ENCODE results near the gene CCDC150. TPM values are rescaled to one million over a fixed set of nuclear protein-coding genes. Genes with fewer than 3 reads are reported as not detected.

CCDC150 gene
- total and polyA plus RNA-seq, 9 of the 15 experiments (the other 6 are each of a cell fraction or from before 2014, with no cell fraction given), result 4.4 to 23.1 (median 11.3) TPM

- TF ChIP-seq GTF3C2 (IDR thresholded peaks at IDR 0.05; ENCODE audit: borderline replicate concordance, extremely low read depth, insufficient read length) (no peak), L3MBTL2 (IDR thresholded peaks at IDR 0.05) (no peak), ZFP36 (IDR thresholded peaks at IDR 0.05; ENCODE audit: low read depth, low read length, partially characterized antibody) (no peak), PHTF2 (CRISPR knock-in tag; IDR thresholded peaks at IDR 0.05) (no peak)
These were observed 86.4 kb downstream of the CCDC150 start (continued) for GRCh38 chr2:196725882-196726281.

GRCh38 chr2:196729418-196729817, 89.9 kb downstream of the CCDC150 start:
- no peaks in the 10 kb centered on the region for H3K27me3 ChIP-seq (ENCODE audit: control insufficient read depth in 2 of 2, insufficient read depth in 2 of 2, low read length in 2 of 2)
- H3K79me2 ChIP-seq (ENCODE audit: control insufficient read depth, insufficient read depth, low read length), result no peaks in the 10 kb centered on the region
- intact Hi-C loops (cut with micrococcal nuclease) (no loop called here), in situ Hi-C loops (cut with MboI) (loop anchor here (25.0 kb wide), 1 partner anchor 592 kb away; no protein-coding TSS in a partner anchor)
- H3K4me1 ChIP-seq (replicated peaks in 1 of 2; ENCODE audit: control insufficient read depth in 2 of 2, insufficient read depth in 2 of 2, low read length in 2 of 2), result no peaks in the 10 kb centered on the region
- H3K9me3 ChIP-seq (replicated peaks; ENCODE audit: control insufficient read depth, insufficient read depth, low read depth, low read length), result no peaks in the 10 kb centered on the region
- H3K9me1 ChIP-seq (ENCODE audit: control insufficient read depth, insufficient read depth, low read length), result no peaks in the 10 kb centered on the region
- no peak overlapping the region for H2AFZ ChIP-seq (ENCODE audit: low read depth, low read length)
- 82% methylated on average over 2 of the region's 2 CpGs for WGBS (ENCODE audit: insufficient coverage, low coverage, missing lambda C conversion rate)
- no peak overlapping the region for H3K4me2 ChIP-seq (ENCODE audit: insufficient read depth, low read length)
- BruUV-seq (replicated peaks), result no TSS peak
- CTCF ChIA-PET (ENCODE audit: low intra/inter-chr PET ratio), result no interaction called here
- FAIRE-seq (no peak), ATAC-seq (no peak), DNase-seq (ENCODE audit: extremely low read depth in 1 of 4, low spot score in 3 of 4) (no peak)
- TF ChIP-seq ZFPM2 (CRISPR knock-in tag; IDR thresholded peaks at IDR 0.05) (no peak), HINFP (tag; conservative IDR thresholded peaks at IDR 0.05; ENCODE audit: low read depth) (no peak), FIP1L1 (IDR thresholded peaks at IDR 0.05; ENCODE audit: low read depth, low read length, poor library complexity, severe bottlenecking) (no peak), PCBP1 (IDR thresholded peaks at IDR 0.05; ENCODE audit: low read depth, low read length, poor library complexity, severe bottlenecking) (no peak), CBX1 (IDR thresholded peaks at IDR 0.05; ENCODE audit: low read depth) (no peak), SOX6 (IDR thresholded peaks at IDR 0.05) (no peak)
- H3K4me3 ChIP-seq, result no peak overlapping the region
- no peak overlapping the region for H3K9ac ChIP-seq (ENCODE audit: insufficient read depth in 1 of 2, low read depth in 2 of 2, low read length in 2 of 2)
- H3K27ac ChIP-seq (ENCODE audit: extremely low read depth, low read depth, low read length), result no peak overlapping the region
- no peaks in the 10 kb centered on the region for H4K20me1 ChIP-seq (replicated peaks; ENCODE audit: control insufficient read depth, insufficient read depth, low read length)
- peaks cover 20% of the 10 kb centered on the region; the same call in 2 of the 3 replicates for H3K36me3 ChIP-seq (ENCODE audit: control insufficient read depth, insufficient read depth, low read length)
- POLR2A ChIA-PET, result interaction anchor here (0.8 to 1.3 kb wide), 2 partner anchors 10 to 20 kb away, joined by 3 to 4 read pairs; no protein-coding TSS in a partner anchor

Data from K562 (cell line).